PC-3 (cell line): ENCODE results near the gene EDAR.

Source experiments
- CTCF ChIP-seq: fragments of 300-600 bp; sonication (generic); conservative IDR thresholded peaks from 2 replicates; pipeline ENCODE4 v1.5.1; 2017; ENCODE audit warnings: antibody characterized with exemption, low read depth, mild to moderate bottlenecking, low read length
- EZH2 ChIP-seq: fragments of 300-600 bp; sonication (generic); IDR thresholded peaks from one replicate; pipeline ENCODE4 v1.6.1; 2017; ENCODE audit warnings: antibody characterized with exemption, mild to moderate bottlenecking, low read length; ENCODE audit not compliant: unreplicated experiment
- EZH2phosphoT487 ChIP-seq: fragments of 300-600 bp; sonication (generic); IDR thresholded peaks from 2 replicates; pipeline ENCODE4 v1.6.1; 2018; ENCODE audit warnings: mild to moderate bottlenecking, antibody characterized with exemption, low read length, borderline replicate concordance

- no peak for TF ChIP-seq EZH2
- TF ChIP-seq CTCF: no peak
- TF ChIP-seq EZH2phosphoT487: no peak
Observed at GRCh38 chr2:108854484-108854883, 134.5 kb downstream of the EDAR start.
